GM12878 (cell line): ENCODE data around the gene KAT2B. TPM values are rescaled to one million over a fixed set of nuclear protein-coding genes. Genes with fewer than 3 reads are reported as not detected.

Experiments
- IKZF1 ChIP-seq: fragments of 450-650 bp; conservative IDR thresholded peaks from 2 replicates; pipeline ENCODE4 v1.6.1; 2017; ENCODE audit warnings: antibody characterized with exemption, mild to moderate bottlenecking
- KLF5 ChIP-seq: fragments of 450-650 bp; IDR thresholded peaks from 2 replicates; pipeline ENCODE4 v1.6.1; 2014; ENCODE audit warnings: mild to moderate bottlenecking; ENCODE audit not compliant: partially characterized antibody
- MEF2B ChIP-seq: fragments of 450-650 bp; IDR thresholded peaks from 2 replicates; pipeline ENCODE4 v1.6.1; 2018; ENCODE audit warnings: mild to moderate bottlenecking, moderate library complexity; ENCODE audit not compliant: partially characterized antibody, poor library complexity, severe bottlenecking
- MYB ChIP-seq: fragments of 150-350 bp; IDR thresholded peaks from 2 replicates; pipeline ENCODE4 v1.6.1; 2014; ENCODE audit warnings: mild to moderate bottlenecking, low read depth, low read length, borderline replicate concordance
- MYC ChIP-seq: IDR thresholded peaks from 2 replicates; pipeline ENCODE4 v1.6.1; 2011; ENCODE audit warnings: mild to moderate bottlenecking, low read length, moderate library complexity, inconsistent platforms; ENCODE audit not compliant: insufficient read depth, insufficient replicate concordance, insufficient read length, severe bottlenecking
- NFXL1 ChIP-seq: fragments of 450-650 bp; IDR thresholded peaks from 2 replicates; pipeline ENCODE4 v1.6.1; 2017; ENCODE audit warnings: antibody characterized with exemption, mild to moderate bottlenecking, borderline replicate concordance
- RELA ChIP-seq: fragments of 450-650 bp; IDR thresholded peaks from 2 replicates; pipeline ENCODE4 v1.8.0; 2014; ENCODE audit warnings: borderline replicate concordance; ENCODE audit not compliant: partially characterized antibody
- polyA plus RNA-seq, 11 experiments: library from polyadenylated mRNA; depleted of rRNA in 4 of 11; unstranded in 6 of 11; stranded (reverse) in 5 of 11; fragments of >200 nt; fragmentation: Nextera tagmentation in 4 of 11; fragmentation: Illumina TruSeq in 1 of 11; extraction: Ambion mirVana in 4 of 11; extraction: Trizol in 1 of 11; gene quantifications; 1 replicate in 1 of 11; 2 replicates in 10 of 11; pipeline versions ENCODE4 v1.2.1 to v1.2.3, GENCODE V29; 2011 to 2016; ENCODE audit warnings: inconsistent platforms in 2 of 11, missing spikeins in 2 of 11, low read depth in 1 of 11
- total RNA-seq, 4 experiments: library from RNA; depleted of rRNA in 3 of 4; stranded (reverse); fragments of >200 nt in 3 of 4; fragmentation: Illumina TruSeq in 1 of 4; extraction: Trizol in 1 of 4; gene quantifications; 2 replicates each; pipeline versions ENCODE4 v1.2.1 to v1.2.3, GENCODE V29; 2013 to 2021
- TF ChIP-seq, protein P1 (sequence below): fragments of 150-350 bp; IDR thresholded peaks from 2 replicates; pipeline ENCODE4 v1.6.1; 2016; ENCODE audit warnings: low read depth, low read length
- TF ChIP-seq, protein P2 (sequence below): fragments of 450-650 bp; IDR thresholded peaks from 2 replicates; pipeline ENCODE4 v1.6.1; 2017; ENCODE audit warnings: mild to moderate bottlenecking, low read depth, inconsistent platforms; ENCODE audit not compliant: poor library complexity, severe bottlenecking
- TF ChIP-seq, protein P3 (sequence below): fragments of 450-650 bp; formaldehyde crosslinking; IDR thresholded peaks from 2 replicates; pipeline ENCODE4 v1.4.0; 2020; ENCODE audit warnings: mild to moderate bottlenecking, moderate library complexity

The KAT2B gene
- total and polyA plus RNA-seq, 10 of the 15 experiments (the other 5 are each of a cell fraction or from before 2014, with no cell fraction given) = 2.9 to 15.2 (median 10.2) TPM

DNA sequence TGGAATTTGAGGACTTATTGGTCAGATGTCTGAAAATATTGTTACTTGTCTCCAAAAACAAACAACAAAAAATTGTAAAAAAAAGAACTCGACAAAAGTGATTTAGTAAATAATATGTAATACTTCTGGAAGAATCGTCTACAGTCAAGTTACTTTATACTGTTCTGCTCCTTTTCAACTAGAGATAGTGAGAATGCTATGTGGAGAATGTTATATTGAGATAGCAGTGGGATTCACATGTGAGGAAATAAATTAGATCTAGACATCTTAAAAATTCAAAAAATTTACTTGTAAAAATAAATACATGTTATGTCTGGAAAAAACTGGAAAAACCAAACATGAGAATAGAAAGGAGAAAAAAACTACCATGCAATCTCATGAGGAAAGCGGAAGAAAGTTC is 80.8 kb downstream of the KAT2B start (continued):
- TF ChIP-seq, protein P1, sequence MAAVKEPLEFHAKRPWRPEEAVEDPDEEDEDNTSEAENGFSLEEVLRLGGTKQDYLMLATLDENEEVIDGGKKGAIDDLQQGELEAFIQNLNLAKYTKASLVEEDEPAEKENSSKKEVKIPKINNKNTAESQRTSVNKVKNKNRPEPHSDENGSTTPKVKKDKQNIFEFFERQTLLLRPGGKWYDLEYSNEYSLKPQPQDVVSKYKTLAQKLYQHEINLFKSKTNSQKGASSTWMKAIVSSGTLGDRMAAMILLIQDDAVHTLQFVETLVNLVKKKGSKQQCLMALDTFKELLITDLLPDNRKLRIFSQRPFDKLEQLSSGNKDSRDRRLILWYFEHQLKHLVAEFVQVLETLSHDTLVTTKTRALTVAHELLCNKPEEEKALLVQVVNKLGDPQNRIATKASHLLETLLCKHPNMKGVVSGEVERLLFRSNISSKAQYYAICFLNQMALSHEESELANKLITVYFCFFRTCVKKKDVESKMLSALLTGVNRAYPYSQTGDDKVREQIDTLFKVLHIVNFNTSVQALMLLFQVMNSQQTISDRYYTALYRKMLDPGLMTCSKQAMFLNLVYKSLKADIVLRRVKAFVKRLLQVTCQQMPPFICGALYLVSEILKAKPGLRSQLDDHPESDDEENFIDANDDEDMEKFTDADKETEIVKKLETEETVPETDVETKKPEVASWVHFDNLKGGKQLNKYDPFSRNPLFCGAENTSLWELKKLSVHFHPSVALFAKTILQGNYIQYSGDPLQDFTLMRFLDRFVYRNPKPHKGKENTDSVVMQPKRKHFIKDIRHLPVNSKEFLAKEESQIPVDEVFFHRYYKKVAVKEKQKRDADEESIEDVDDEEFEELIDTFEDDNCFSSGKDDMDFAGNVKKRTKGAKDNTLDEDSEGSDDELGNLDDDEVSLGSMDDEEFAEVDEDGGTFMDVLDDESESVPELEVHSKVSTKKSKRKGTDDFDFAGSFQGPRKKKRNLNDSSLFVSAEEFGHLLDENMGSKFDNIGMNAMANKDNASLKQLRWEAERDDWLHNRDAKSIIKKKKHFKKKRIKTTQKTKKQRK = no peak
- TF ChIP-seq MYB (no peak), NFXL1 (no peak), KLF5 (no peak), MEF2B (no peak), RELA (no peak), IKZF1 (no peak), MYC (no peak)
- TF ChIP-seq, protein P2, sequence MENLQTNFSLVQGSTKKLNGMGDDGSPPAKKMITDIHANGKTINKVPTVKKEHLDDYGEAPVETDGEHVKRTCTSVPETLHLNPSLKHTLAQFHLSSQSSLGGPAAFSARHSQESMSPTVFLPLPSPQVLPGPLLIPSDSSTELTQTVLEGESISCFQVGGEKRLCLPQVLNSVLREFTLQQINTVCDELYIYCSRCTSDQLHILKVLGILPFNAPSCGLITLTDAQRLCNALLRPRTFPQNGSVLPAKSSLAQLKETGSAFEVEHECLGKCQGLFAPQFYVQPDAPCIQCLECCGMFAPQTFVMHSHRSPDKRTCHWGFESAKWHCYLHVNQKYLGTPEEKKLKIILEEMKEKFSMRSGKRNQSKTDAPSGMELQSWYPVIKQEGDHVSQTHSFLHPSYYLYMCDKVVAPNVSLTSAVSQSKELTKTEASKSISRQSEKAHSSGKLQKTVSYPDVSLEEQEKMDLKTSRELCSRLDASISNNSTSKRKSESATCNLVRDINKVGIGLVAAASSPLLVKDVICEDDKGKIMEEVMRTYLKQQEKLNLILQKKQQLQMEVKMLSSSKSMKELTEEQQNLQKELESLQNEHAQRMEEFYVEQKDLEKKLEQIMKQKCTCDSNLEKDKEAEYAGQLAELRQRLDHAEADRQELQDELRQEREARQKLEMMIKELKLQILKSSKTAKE = no peak
- TF ChIP-seq, protein P3, sequence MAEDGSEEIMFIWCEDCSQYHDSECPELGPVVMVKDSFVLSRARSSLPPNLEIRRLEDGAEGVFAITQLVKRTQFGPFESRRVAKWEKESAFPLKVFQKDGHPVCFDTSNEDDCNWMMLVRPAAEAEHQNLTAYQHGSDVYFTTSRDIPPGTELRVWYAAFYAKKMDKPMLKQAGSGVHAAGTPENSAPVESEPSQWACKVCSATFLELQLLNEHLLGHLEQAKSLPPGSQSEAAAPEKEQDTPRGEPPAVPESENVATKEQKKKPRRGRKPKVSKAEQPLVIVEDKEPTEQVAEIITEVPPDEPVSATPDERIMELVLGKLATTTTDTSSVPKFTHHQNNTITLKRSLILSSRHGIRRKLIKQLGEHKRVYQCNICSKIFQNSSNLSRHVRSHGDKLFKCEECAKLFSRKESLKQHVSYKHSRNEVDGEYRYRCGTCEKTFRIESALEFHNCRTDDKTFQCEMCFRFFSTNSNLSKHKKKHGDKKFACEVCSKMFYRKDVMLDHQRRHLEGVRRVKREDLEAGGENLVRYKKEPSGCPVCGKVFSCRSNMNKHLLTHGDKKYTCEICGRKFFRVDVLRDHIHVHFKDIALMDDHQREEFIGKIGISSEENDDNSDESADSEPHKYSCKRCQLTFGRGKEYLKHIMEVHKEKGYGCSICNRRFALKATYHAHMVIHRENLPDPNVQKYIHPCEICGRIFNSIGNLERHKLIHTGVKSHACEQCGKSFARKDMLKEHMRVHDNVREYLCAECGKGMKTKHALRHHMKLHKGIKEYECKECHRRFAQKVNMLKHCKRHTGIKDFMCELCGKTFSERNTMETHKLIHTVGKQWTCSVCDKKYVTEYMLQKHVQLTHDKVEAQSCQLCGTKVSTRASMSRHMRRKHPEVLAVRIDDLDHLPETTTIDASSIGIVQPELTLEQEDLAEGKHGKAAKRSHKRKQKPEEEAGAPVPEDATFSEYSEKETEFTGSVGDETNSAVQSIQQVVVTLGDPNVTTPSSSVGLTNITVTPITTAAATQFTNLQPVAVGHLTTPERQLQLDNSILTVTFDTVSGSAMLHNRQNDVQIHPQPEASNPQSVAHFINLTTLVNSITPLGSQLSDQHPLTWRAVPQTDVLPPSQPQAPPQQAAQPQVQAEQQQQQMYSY (CRISPR knock-in tag) = no peak
- TF ChIP-seq, all 136 proteins: peak for 0
